GM12891 (cell line): ENCODE results near the gene CD99.

Experiments used
- PAX5 ChIP-seq: IDR thresholded peaks from 2 replicates; pipeline ENCODE4 v1.6.1; 2011; ENCODE audit warnings: low read length, moderate library complexity, mild to moderate bottlenecking; ENCODE audit not compliant: insufficient read depth, severe bottlenecking
- POLR2A ChIP-seq: IDR thresholded peaks from 2 replicates; pipeline ENCODE4 v1.6.1; 2011; ENCODE audit warnings: low read depth, low read length, control low read depth
- POLR2AphosphoS5 ChIP-seq: IDR thresholded peaks from 2 replicates; pipeline ENCODE4 v1.6.1; 2011; ENCODE audit warnings: low read depth, low read length, control low read depth
- POU2F2 ChIP-seq: IDR thresholded peaks from 2 replicates; pipeline ENCODE4 v1.6.1; 2011; ENCODE audit warnings: low read depth, mild to moderate bottlenecking, control low read depth, low read length, moderate library complexity
- SPI1 ChIP-seq: IDR thresholded peaks from 2 replicates; pipeline ENCODE4 v1.6.1; 2011; ENCODE audit warnings: low read depth, low read length, control low read depth
- TAF1 ChIP-seq: IDR thresholded peaks from 2 replicates; pipeline ENCODE4 v1.6.1; 2011; ENCODE audit warnings: low read depth, low read length, control low read depth

DNA sequence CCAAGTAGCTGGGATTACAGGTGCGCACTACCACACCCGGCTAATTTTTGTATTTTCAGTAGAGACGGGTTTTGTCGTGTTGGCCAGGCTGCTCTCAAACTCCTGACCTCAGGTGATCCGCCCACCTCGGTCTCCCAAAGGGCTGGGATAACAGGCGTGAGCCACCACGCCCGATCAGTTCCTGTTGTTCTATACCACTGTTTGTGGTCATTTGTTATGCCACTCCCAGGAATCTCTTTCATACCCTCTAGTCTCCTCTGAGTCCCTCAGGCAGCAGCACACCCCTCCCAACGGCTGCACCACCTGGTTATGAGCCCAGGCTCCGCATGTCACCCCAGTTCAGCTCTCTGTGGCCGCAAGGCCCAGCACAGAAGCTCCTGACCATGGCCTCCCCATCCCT lies 17.5 kb upstream of the CD99 start:
- TF ChIP-seq POLR2AphosphoS5 = no peak
- TF ChIP-seq TAF1 = no peak
- TF ChIP-seq POLR2A = no peak
- no peak for TF ChIP-seq SPI1
- TF ChIP-seq PAX5 = no peak
- TF ChIP-seq POU2F2 = no peak
